ENCODE measurements around the gene GTF2F1. TPM values are rescaled to one million over a fixed set of nuclear protein-coding genes. Genes with fewer than 3 reads are reported as not detected.

GTF2F1 gene
- total RNA-seq, 1 experiment from 2014 or later, result 67.2 TPM

DNA sequence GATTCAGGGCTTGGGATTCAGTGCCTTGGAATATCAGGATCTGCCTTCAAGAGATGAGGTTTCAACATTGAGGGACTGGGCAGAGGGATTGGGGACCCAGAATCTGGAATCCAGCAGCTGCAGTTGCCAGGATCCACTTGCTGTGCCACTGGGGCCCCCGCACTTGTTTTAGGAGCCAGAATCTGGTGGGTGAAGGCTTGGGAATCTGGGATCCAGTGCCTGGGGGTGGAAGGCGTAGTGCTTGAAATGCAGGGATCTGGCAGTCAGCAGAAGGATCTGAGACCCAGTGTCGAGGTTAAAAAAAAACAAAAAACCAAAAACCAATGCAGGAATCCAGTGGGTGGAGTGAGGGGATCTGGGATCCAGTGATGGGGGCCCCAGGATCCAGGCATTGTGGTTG is 47.9 kb upstream of the GTF2F1 start:
- Histone ChIP-seq H3K9me3 (ENCODE audit: control insufficient read depth, low read depth, low read length) (no peaks in the 10 kb centered on the region), H2AK5ac (ENCODE audit: insufficient read length, low read length) (no peak overlapping the region), H3K4ac (ENCODE audit: low read depth, low read length) (no peak overlapping the region), H3K27me3 (ENCODE audit: insufficient read depth, low read length) (no peaks in the 10 kb centered on the region), H3K79me1 (ENCODE audit: insufficient read depth, low read depth, low read length, poor library complexity, severe bottlenecking) (no peaks in the 10 kb centered on the region), H3K9ac (ENCODE audit: extremely low read depth, insufficient read length, low read length) (no peak overlapping the region), H3K18ac (ENCODE audit: insufficient read length, low read depth, low read length) (no peak overlapping the region), H2BK15ac (ENCODE audit: low read depth, low read length) (no peak overlapping the region), H3K14ac (ENCODE audit: insufficient read depth, low read length) (no peak overlapping the region), H3K27ac (ENCODE audit: insufficient read length, low read depth, low read length) (no peak overlapping the region), H3K4me2 (ENCODE audit: insufficient read depth, insufficient read length, low read length) (no peak overlapping the region), H2AFZ (ENCODE audit: low read length) (no peak overlapping the region), H2BK12ac (ENCODE audit: insufficient read length, low read depth, low read length) (no peak overlapping the region), H4K8ac (replicated peaks; ENCODE audit: insufficient read length, low read depth, low read length) (no peak overlapping the region), H3K56ac (ENCODE audit: insufficient read length, low read depth, low read length) (no peak overlapping the region), H4K5ac (ENCODE audit: insufficient read length, low read depth, low read length) (no peak overlapping the region), H3K23ac (ENCODE audit: insufficient read length, low read depth, low read length) (no peak overlapping the region), H3K23me2 (ENCODE audit: insufficient read length, low read depth, low read length, poor library complexity, severe bottlenecking) (no peaks in the 10 kb centered on the region), H2BK120ac (ENCODE audit: low read depth, low read length, poor library complexity, severe bottlenecking) (no peak overlapping the region), H3K79me2 (ENCODE audit: insufficient read depth, low read length) (no peaks in the 10 kb centered on the region), H4K91ac (ENCODE audit: insufficient read length, low read depth, low read length) (no peak overlapping the region), H2BK20ac (ENCODE audit: low read depth, low read length, poor library complexity, severe bottlenecking) (no peak overlapping the region), H3K4me1 (ENCODE audit: insufficient read depth, low read length) (no peaks in the 10 kb centered on the region), H3T11ph (ENCODE audit: low read length) (no peak overlapping the region), H2BK5ac (ENCODE audit: insufficient read length, low read length) (no peak overlapping the region), H4K20me1 (ENCODE audit: control insufficient read depth, insufficient read depth, insufficient read length) (peaks cover 2% of the 10 kb centered on the region)
- peaks cover 5% of the 10 kb centered on the region for H3K27me3 Mint-ChIP-seq (ENCODE audit: low read depth)
- peak overlapping the region in 2 of 3 experiments; percentile 16 to 65; a peak in 2 of 7 replicates for H3K27ac Mint-ChIP-seq
- DNase-seq, result no peak
- no CpG with 5 or more reads among the region's 3 CpGs for WGBS (ENCODE audit: extremely low coverage, insufficient read length, low lambda C conversion rate)
- H3K4me1 Mint-ChIP-seq, result no peaks in the 10 kb centered on the region; a peak in 1 of 4 replicates
- peak overlapping the region in 1 of 2 experiments; percentile 29; a peak in 1 of 5 replicates for H3K4me3 Mint-ChIP-seq
- peaks cover 7 to 11% (median 9%) of the 10 kb centered on the region in 3 experiments; a peak in 6 of 7 replicates for H3K36me3 Mint-ChIP-seq (ENCODE audit: insufficient read depth in 1 of 3, low read depth in 3 of 3)
- no peak for TF ChIP-seq CTCF (conservative IDR thresholded peaks at IDR 0.05)
- no peaks in the 10 kb centered on the region for H3K9me3 Mint-ChIP-seq
